Measurements from ENCODE around the gene CCL16.

DNA sequence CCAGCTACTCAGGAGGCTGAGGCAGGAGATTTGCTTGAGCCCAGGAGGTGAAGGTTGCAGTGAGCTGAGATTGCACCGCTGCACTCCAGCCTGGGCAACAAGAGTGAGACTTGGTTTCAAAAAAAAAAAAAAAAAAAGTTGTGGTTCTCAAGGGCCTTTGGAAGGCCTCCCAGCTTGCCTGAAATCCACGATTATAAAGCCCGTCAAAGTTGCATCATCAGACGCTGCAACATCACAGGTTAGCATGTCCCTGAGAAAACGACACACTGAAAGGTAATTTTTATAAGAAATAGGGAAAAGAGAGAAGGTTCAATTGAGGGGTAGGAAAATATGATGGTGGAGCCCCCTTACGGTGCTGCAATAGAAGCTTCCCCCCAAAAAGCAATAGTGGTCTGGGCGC, 33.2 kb downstream of the CCL16 start:
- TF ChIP-seq, protein P1, sequence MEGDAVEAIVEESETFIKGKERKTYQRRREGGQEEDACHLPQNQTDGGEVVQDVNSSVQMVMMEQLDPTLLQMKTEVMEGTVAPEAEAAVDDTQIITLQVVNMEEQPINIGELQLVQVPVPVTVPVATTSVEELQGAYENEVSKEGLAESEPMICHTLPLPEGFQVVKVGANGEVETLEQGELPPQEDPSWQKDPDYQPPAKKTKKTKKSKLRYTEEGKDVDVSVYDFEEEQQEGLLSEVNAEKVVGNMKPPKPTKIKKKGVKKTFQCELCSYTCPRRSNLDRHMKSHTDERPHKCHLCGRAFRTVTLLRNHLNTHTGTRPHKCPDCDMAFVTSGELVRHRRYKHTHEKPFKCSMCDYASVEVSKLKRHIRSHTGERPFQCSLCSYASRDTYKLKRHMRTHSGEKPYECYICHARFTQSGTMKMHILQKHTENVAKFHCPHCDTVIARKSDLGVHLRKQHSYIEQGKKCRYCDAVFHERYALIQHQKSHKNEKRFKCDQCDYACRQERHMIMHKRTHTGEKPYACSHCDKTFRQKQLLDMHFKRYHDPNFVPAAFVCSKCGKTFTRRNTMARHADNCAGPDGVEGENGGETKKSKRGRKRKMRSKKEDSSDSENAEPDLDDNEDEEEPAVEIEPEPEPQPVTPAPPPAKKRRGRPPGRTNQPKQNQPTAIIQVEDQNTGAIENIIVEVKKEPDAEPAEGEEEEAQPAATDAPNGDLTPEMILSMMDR (IDR thresholded peaks at IDR 0.05; ENCODE audit: insufficient read depth, low read depth, low read length), result no peak
- TF ChIP-seq EZH2 (IDR thresholded peaks at IDR 0.05; ENCODE audit: insufficient read depth, low read length), result no peak

All from astrocyte (in vitro differentiated cells and primary cell).